GM23248 (cell line): ENCODE results near the gene MYO5C. TPM values are rescaled to one million over a fixed set of nuclear protein-coding genes. Genes with fewer than 3 reads are reported as not detected.

ENCODE experiments used
- DNase-seq: peaks from one replicate; pipeline ENCODE4 v3.0.0-alpha.2; 2015
- H2AFZ ChIP-seq: fragments of 200-600 bp; sonication (generic); 2 replicates; pipeline ENCODE4 v1.6.1; 2016; ENCODE audit warnings: antibody characterized with exemption
- H3F3A ChIP-seq: fragments of 200-600 bp; sonication (generic); 2 replicates; pipeline ENCODE4 v1.6.1; 2016; ENCODE audit warnings: mild to moderate bottlenecking, antibody characterized with exemption, mixed run types; ENCODE audit not compliant: insufficient read depth
- H3K27ac ChIP-seq: fragments of 200-600 bp; sonication (generic); 2 replicates; pipeline ENCODE4 v1.5.1; 2016; ENCODE audit warnings: mild to moderate bottlenecking
- H3K27me3 ChIP-seq: fragments of 200-600 bp; sonication (generic); replicated peaks from 2 replicates; pipeline ENCODE4 v1.6.1; 2016; ENCODE audit warnings: mild to moderate bottlenecking; ENCODE audit not compliant: insufficient read depth
- H3K36me3 ChIP-seq: fragments of 200-600 bp; sonication (generic); 2 replicates; pipeline ENCODE4 v1.6.1; 2016; ENCODE audit warnings: low read depth, mild to moderate bottlenecking
- H3K4me1 ChIP-seq: fragments of 200-600 bp; sonication (generic); 2 replicates; pipeline ENCODE4 v1.6.1; 2016; ENCODE audit warnings: mild to moderate bottlenecking; ENCODE audit not compliant: insufficient read depth
- H3K4me2 ChIP-seq: fragments of 200-600 bp; sonication (generic); one replicate; pipeline ENCODE4 v1.6.1; 2016; ENCODE audit warnings: mild to moderate bottlenecking; ENCODE audit not compliant: unreplicated experiment
- H3K4me3 ChIP-seq: fragments of 200-600 bp; sonication (generic); 2 replicates; pipeline ENCODE4 v1.5.1; 2016; ENCODE audit warnings: mild to moderate bottlenecking
- H3K79me2 ChIP-seq: fragments of 200-600 bp; sonication (generic); 2 replicates; pipeline ENCODE4 v1.6.1; 2016; ENCODE audit warnings: mild to moderate bottlenecking; ENCODE audit not compliant: insufficient read depth
- H3K9ac ChIP-seq: fragments of 200-600 bp; sonication (generic); 2 replicates; pipeline ENCODE4 v1.6.1; 2016; ENCODE audit warnings: mild to moderate bottlenecking
- H3K9me2 ChIP-seq: fragments of 200-600 bp; sonication (generic); 2 replicates; pipeline ENCODE4 v1.6.1; 2016; ENCODE audit warnings: mixed run types, mild to moderate bottlenecking, moderate library complexity; ENCODE audit not compliant: insufficient read depth
- H3K9me3 ChIP-seq: fragments of 200-600 bp; sonication (generic); one replicate; pipeline ENCODE4 v1.6.1; 2017; ENCODE audit warnings: low read depth
- H4K20me1 ChIP-seq: fragments of 200-600 bp; sonication (generic); 2 replicates; pipeline ENCODE4 v1.6.0; 2016; ENCODE audit not compliant: insufficient read depth
- EZH2 ChIP-seq: fragments of 200-600 bp; sonication (generic); IDR thresholded peaks from 2 replicates; pipeline ENCODE4 v1.6.1; 2018; ENCODE audit warnings: antibody characterized with exemption, mild to moderate bottlenecking; ENCODE audit not compliant: insufficient read depth, poor library complexity, severe bottlenecking
- EZH2phosphoT487 ChIP-seq: fragments of 200-600 bp; sonication (generic); IDR thresholded peaks from 2 replicates; pipeline ENCODE4 v1.6.1; 2018; ENCODE audit warnings: antibody characterized with exemption, moderate library complexity, mild to moderate bottlenecking, low read depth; ENCODE audit not compliant: insufficient read depth
- WGBS, 2 experiments: methylation state at CpG; one replicate each; pipeline ENCODE4 v1.1.6; 2015 to 2017; ENCODE audit warnings: low lambda C conversion rate in 2 of 2, low coverage in 1 of 2; ENCODE audit errors: missing lambda C conversion rate in 2 of 2; 5-methylcytosine and 5-hydroxymethylcytosine counted together
- in situ Hi-C: fragments of 300-500 bp; cut with MboI; formaldehyde crosslinking; loops from 2 replicates; pipeline ENCODE4 v1.15.0; 2020
- polyA plus RNA-seq: library from polyadenylated mRNA; unstranded; fragments of >200 nt; fragmentation: Nextera tagmentation; extraction: Ambion mirVana; gene quantifications from 2 replicates; pipeline ENCODE4 v1.2.1, GENCODE V29; 2016
- total RNA-seq: library from RNA; depleted of rRNA; stranded (reverse); fragments of >200 nt; shearing (Covaris generic); gene quantifications from 2 replicates; pipeline ENCODE4 v1.2.3, GENCODE V29; 2014

The MYO5C gene
- total and polyA plus RNA-seq, 2 experiments from 2014 or later = not detected

- peak overlapping the region; percentile 90 for H3K9ac ChIP-seq
- H2AFZ ChIP-seq = peak overlapping the region; percentile 95
- H3K27ac ChIP-seq = peak overlapping the region; percentile 72
- H3K27me3 ChIP-seq = no peaks in the 10 kb centered on the region
- H3K36me3 ChIP-seq = no peaks in the 10 kb centered on the region
- H3K79me2 ChIP-seq = peaks cover 15% of the 10 kb centered on the region
- no peaks in the 10 kb centered on the region for H3K9me3 ChIP-seq
- TF ChIP-seq EZH2phosphoT487 (no peak), EZH2 (no peak)
- H3K4me3 ChIP-seq = peak overlapping the region; percentile 83
- in situ Hi-C loops = no loop called here
- H4K20me1 ChIP-seq = no peaks in the 10 kb centered on the region
- DNase-seq = peak; percentile 7
- no peaks in the 10 kb centered on the region for H3K9me2 ChIP-seq
- WGBS, 2 experiments = 14 to 16% methylated on average over 27 to 31 of the region's 31 CpGs
- peak overlapping the region; percentile 85 for H3K4me2 ChIP-seq
- no peaks in the 10 kb centered on the region for H3F3A ChIP-seq
- no peaks in the 10 kb centered on the region for H3K4me1 ChIP-seq
Observed at GRCh38 chr15:52180196-52180835, 115.3 kb downstream of the MYO5C start.

GRCh38 chr15:52179278-52180195, 116.1 kb downstream of the MYO5C start:
- Histone ChIP-seq H3K4me3 (peak overlapping the region; percentile 83), H3K27me3 (no peaks in the 10 kb centered on the region), H3K79me2 (peaks cover 15% of the 10 kb centered on the region), H3F3A (no peaks in the 10 kb centered on the region), H3K36me3 (no peaks in the 10 kb centered on the region), H3K27ac (peak overlapping the region; percentile 72), H3K9me2 (no peaks in the 10 kb centered on the region), H3K4me2 (peak overlapping the region; percentile 85), H3K4me1 (no peaks in the 10 kb centered on the region), H4K20me1 (no peaks in the 10 kb centered on the region), H3K9me3 (no peaks in the 10 kb centered on the region), H2AFZ (peak overlapping the region; percentile 95), H3K9ac (peak overlapping the region; percentile 90)
- no peak for TF ChIP-seq EZH2phosphoT487
- TF ChIP-seq EZH2 = no peak
- DNase-seq = peak; percentile 91
- in situ Hi-C loops = no loop called here
- 1% methylated on average over 69 to 80 of the region's 105 CpGs for WGBS, 2 experiments

- H3K9ac ChIP-seq = peak overlapping the region; percentile 90
- in situ Hi-C loops = no loop called here
- H3K79me2 ChIP-seq = peaks cover 15% of the 10 kb centered on the region
- H3K4me3 ChIP-seq = peak overlapping the region; percentile 83
- peak overlapping the region; percentile 95 for H2AFZ ChIP-seq
- no peaks in the 10 kb centered on the region for H3K9me2 ChIP-seq
- no peaks in the 10 kb centered on the region for H3K27me3 ChIP-seq
- H3K4me1 ChIP-seq = no peaks in the 10 kb centered on the region
- H3K27ac ChIP-seq = peak overlapping the region; percentile 72
- H3F3A ChIP-seq = no peaks in the 10 kb centered on the region
- peak; percentile 37 for DNase-seq
- H4K20me1 ChIP-seq = no peaks in the 10 kb centered on the region
- no peaks in the 10 kb centered on the region for H3K9me3 ChIP-seq
- H3K36me3 ChIP-seq = no peaks in the 10 kb centered on the region
- WGBS, 2 experiments = 20 to 26% methylated on average over 10 of the region's 10 CpGs
- H3K4me2 ChIP-seq = peak overlapping the region; percentile 85
- no peak for TF ChIP-seq EZH2
- TF ChIP-seq EZH2phosphoT487 = no peak
Observed at GRCh38 chr15:52178765-52179164, 116.8 kb downstream of the MYO5C start.

GRCh38 chr15:52172869-52173268, 122.7 kb downstream of the MYO5C start:
- TF ChIP-seq EZH2phosphoT487 (no peak), EZH2 (no peak)
- Histone ChIP-seq H3K4me1 (no peaks in the 10 kb centered on the region), H3K4me2 (no peak overlapping the region), H3K4me3 (no peak overlapping the region), H4K20me1 (no peaks in the 10 kb centered on the region), H3K9me2 (no peaks in the 10 kb centered on the region), H3K9me3 (no peaks in the 10 kb centered on the region), H3F3A (no peaks in the 10 kb centered on the region), H2AFZ (no peak overlapping the region), H3K9ac (no peak overlapping the region), H3K27me3 (no peaks in the 10 kb centered on the region), H3K27ac (no peak overlapping the region), H3K79me2 (peaks cover 25% of the 10 kb centered on the region), H3K36me3 (no peaks in the 10 kb centered on the region)
- in situ Hi-C loops = no loop called here
- DNase-seq = no peak
- WGBS, 2 experiments = 88 to 93% methylated on average over 2 of the region's 2 CpGs
